Calu3 (cell line): ENCODE measurements around the gene CAP1. TPM values are rescaled to one million over a fixed set of nuclear protein-coding genes. Genes with fewer than 3 reads are reported as not detected.
A peak's percentile ranks its signal among the peaks of the same experiment; 100 is the strongest.

Experiments used
- BruUV-seq: library from RNA; stranded (reverse); fragments of 400-500 nt; replicated peaks from 2 replicates; lab custom pipeline; 2021; lab: Mats Ljungman, UMichigan
- CTCF ChIA-PET: fragments of 300-600 bp; sonication (Branson Sonifier 250); formaldehyde crosslinking; loops from one replicate; lab custom pipeline; 2022; ENCODE audit warnings: antibody characterized with exemption; lab: Charles Lee
- DNase-seq: peaks from one replicate; pipeline ENCODE4 v3.0.0; 2022
- H3K27ac Mint-ChIP-seq: one replicate; pipeline ENCODE4 v1.8.0; 2022; ENCODE audit warnings: mixed read lengths; ENCODE audit not compliant: unreplicated experiment
- H3K27me3 Mint-ChIP-seq: one replicate; pipeline ENCODE4 v1.8.0; 2022; ENCODE audit warnings: mixed read lengths; ENCODE audit not compliant: unreplicated experiment
- H3K36me3 Mint-ChIP-seq: one replicate; pipeline ENCODE4 v1.8.0; 2022; ENCODE audit warnings: mild to moderate bottlenecking, moderate library complexity, mixed read lengths; ENCODE audit not compliant: insufficient read depth, unreplicated experiment
- H3K4me1 Mint-ChIP-seq: one replicate; pipeline ENCODE4 v1.8.0; 2022; ENCODE audit warnings: mild to moderate bottlenecking, low read depth, mixed read lengths; ENCODE audit not compliant: unreplicated experiment
- H3K4me3 Mint-ChIP-seq: one replicate; pipeline ENCODE4 v1.8.0; 2022; ENCODE audit warnings: mild to moderate bottlenecking, low read depth, moderate library complexity, mixed read lengths; ENCODE audit not compliant: unreplicated experiment
- H3K9me3 Mint-ChIP-seq: one replicate; pipeline ENCODE4 v1.8.0; 2022; ENCODE audit warnings: low read depth, mixed read lengths; ENCODE audit not compliant: unreplicated experiment
- CTCF ChIP-seq: fragments of 200-600 bp; IDR thresholded peaks from one replicate; pipeline ENCODE4 v1.8.0; 2022; ENCODE audit warnings: antibody characterized with exemption; ENCODE audit not compliant: unreplicated experiment
- intact Hi-C: fragments of 100-400 bp; cut with micrococcal nuclease; formaldehyde crosslinking; loops from one replicate; pipeline ENCODE4 v1.10.0; 2022; ENCODE audit not compliant: unreplicated experiment
- total RNA-seq: library from RNA; stranded (reverse); gene quantifications from 2 replicates; pipeline ENCODE4 v1.2.3, GENCODE V29; 2022

CAP1 gene
- total RNA-seq, 1 experiment from 2014 or later = 307 TPM

DNA sequence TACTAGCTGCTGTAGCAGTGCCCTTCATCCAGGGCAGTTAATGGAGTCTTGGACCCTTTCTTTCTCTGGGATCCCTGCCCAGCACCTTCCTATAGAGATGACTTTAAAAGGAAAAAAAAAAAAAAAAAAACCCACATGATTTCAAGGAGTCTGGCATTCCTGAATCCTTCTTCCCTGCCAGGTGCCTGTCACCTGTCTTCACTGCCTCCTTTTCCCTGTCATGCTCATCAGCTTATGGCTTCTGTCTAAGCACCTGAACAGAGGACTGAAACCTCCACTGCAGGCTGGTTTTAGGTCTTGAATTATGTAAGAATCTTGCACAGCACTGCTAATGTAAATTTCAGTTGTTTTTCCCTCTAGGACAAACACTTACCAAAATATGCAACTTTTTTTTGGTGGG lies 31.6 kb downstream of the CAP1 start:
- TSS peak; percentile 86 for BruUV-seq
- Mint-ChIP-seq H3K4me1 (peaks cover 3% of the 10 kb centered on the region), H3K27ac (no peak overlapping the region), H3K4me3 (no peak overlapping the region), H3K36me3 (peaks cover 58% of the 10 kb centered on the region), H3K9me3 (no peaks in the 10 kb centered on the region), H3K27me3 (no peaks in the 10 kb centered on the region)
- intact Hi-C loops = no loop called here
- TF ChIP-seq CTCF = no peak
- DNase-seq = no peak
- CTCF ChIA-PET = interaction anchor here (0.6 kb wide), 1 partner anchor 27 kb away, joined by 4 read pairs; no protein-coding TSS in a partner anchor

- Mint-ChIP-seq H3K27me3 (no peaks in the 10 kb centered on the region), H3K4me1 (no peaks in the 10 kb centered on the region), H3K9me3 (no peaks in the 10 kb centered on the region), H3K4me3 (no peak overlapping the region), H3K36me3 (peaks cover 52% of the 10 kb centered on the region), H3K27ac (no peak overlapping the region)
- BruUV-seq = TSS peak; percentile 83
- CTCF ChIA-PET = no interaction called here
- no peak for TF ChIP-seq CTCF
- intact Hi-C loops = no loop called here
- DNase-seq = no peak
Observed at GRCh38 chr1:40073062-40073461, 32.5 kb downstream of the CAP1 start.

GRCh38 chr1:40075266-40075665 lies 34.7 kb downstream of the CAP1 start:
- CTCF ChIA-PET = interaction anchor here (0.6 kb wide), 1 partner anchor 18 kb away, joined by 3 read pairs; no protein-coding TSS in a partner anchor
- DNase-seq = no peak
- Mint-ChIP-seq H3K27ac (no peak overlapping the region), H3K4me1 (no peaks in the 10 kb centered on the region), H3K9me3 (no peaks in the 10 kb centered on the region), H3K4me3 (no peak overlapping the region), H3K27me3 (no peaks in the 10 kb centered on the region), H3K36me3 (peaks cover 63% of the 10 kb centered on the region)
- no TSS peak for BruUV-seq
- intact Hi-C loops = loop anchor here (5.0 kb wide), 1 partner anchor 262 kb away; no protein-coding TSS in a partner anchor
- no peak for TF ChIP-seq CTCF

- H3K4me1 Mint-ChIP-seq = no peaks in the 10 kb centered on the region
- no peaks in the 10 kb centered on the region for H3K27me3 Mint-ChIP-seq
- H3K4me3 Mint-ChIP-seq = no peak overlapping the region
- intact Hi-C loops = loop anchor here (5.0 kb wide), 1 partner anchor 260 kb away; no protein-coding TSS in a partner anchor
- DNase-seq = no peak
- no TSS peak for BruUV-seq
- CTCF ChIA-PET = interaction anchor here (2.1 kb wide), 1 partner anchor 262 kb away, joined by 9 read pairs; no protein-coding TSS in a partner anchor
- no peaks in the 10 kb centered on the region for H3K9me3 Mint-ChIP-seq
- no peak for TF ChIP-seq CTCF
- H3K27ac Mint-ChIP-seq = no peak overlapping the region
- peaks cover 53% of the 10 kb centered on the region for H3K36me3 Mint-ChIP-seq
Observed at GRCh38 chr1:40076895-40077312, 36.4 kb downstream of the CAP1 start.
